ENCODE data around the gene ZNF783. TPM values are rescaled to one million over a fixed set of nuclear protein-coding genes. Genes with fewer than 3 reads are reported as not detected.
"Not testable (repeated sequence)": the region's sequence is repeated elsewhere in the genome, so short reads cannot be mapped to it uniquely, and the experiment has no call there.

ZNF783 gene
- total and polyA plus RNA-seq, 7 experiments from 2014 or later, result 6.2 to 49.2 (median 30.5) TPM

GRCh38 chr7:149317496-149317895 is 55.5 kb downstream of the ZNF783 start:
- Mint-ChIP-seq H3K27me3 (peaks cover 7 to 30% (median 9%) of the 10 kb centered on the region in 5 donors), H3K9me3 (peaks cover 0 to 9% (median 0%) of the 10 kb centered on the region in 11 donors), H3K27ac (no peak overlapping the region), H3K36me3 (peaks cover 0 to 15% (median 4%) of the 10 kb centered on the region in 5 donors), H3K4me3 (no peak overlapping the region), H3K4me1 (peaks cover 7 to 19% (median 9%) of the 10 kb centered on the region in 7 donors)
- no peak overlapping the region for H3K27ac ChIP-seq (ENCODE audit: low read depth, low read length)
- H3K27me3 ChIP-seq (ENCODE audit: control insufficient read depth in 2 of 2, insufficient read depth in 2 of 2, low read length in 2 of 2), result no peaks in the 10 kb centered on the region
- POLR2A ChIA-PET, result no interaction called here
- ATAC-seq (no peak), DNase-seq (no peak)
- H3K4me3 ChIP-seq (ENCODE audit: low read length), result no peak overlapping the region
- intact Hi-C loops (cut with micrococcal nuclease), result no loop called here
- CTCF ChIA-PET, result interaction anchor here (0.6 to 0.7 kb wide), 2 partner anchors 60 to 62 kb away, joined by 3 to 4 read pairs; no protein-coding TSS in a partner anchor
- no peaks in the 10 kb centered on the region for H3K36me3 ChIP-seq (ENCODE audit: control insufficient read depth in 2 of 3, insufficient read depth in 3 of 3, low read length in 3 of 3)
- no peaks in the 10 kb centered on the region for H3K4me1 ChIP-seq (ENCODE audit: control insufficient read depth in 2 of 2, insufficient read depth in 2 of 2, low read length in 2 of 2)
- H3K9me3 ChIP-seq (ENCODE audit: control insufficient read depth in 2 of 3, low read length in 3 of 3), result no peaks in the 10 kb centered on the region

- Histone ChIP-seq H3K27me3 (ENCODE audit: control insufficient read depth in 2 of 2, insufficient read depth in 2 of 2, low read length in 2 of 2) (no peaks in the 10 kb centered on the region), H3K9me3 (ENCODE audit: control insufficient read depth in 2 of 3, low read length in 3 of 3) (no peaks in the 10 kb centered on the region), H3K27ac (ENCODE audit: low read depth, low read length) (no peak overlapping the region), H3K4me1 (ENCODE audit: control insufficient read depth in 2 of 2, insufficient read depth in 2 of 2, low read length in 2 of 2) (no peaks in the 10 kb centered on the region), H3K36me3 (ENCODE audit: control insufficient read depth in 2 of 3, insufficient read depth in 3 of 3, low read length in 3 of 3) (no peaks in the 10 kb centered on the region), H3K4me3 (ENCODE audit: low read length) (no peak overlapping the region)
- peaks cover 0 to 9% (median 0%) of the 10 kb centered on the region in 11 donors for H3K9me3 Mint-ChIP-seq
- H3K36me3 Mint-ChIP-seq, result peaks cover 0 to 15% (median 4%) of the 10 kb centered on the region in 5 donors
- intact Hi-C loops (cut with micrococcal nuclease), result no loop called here
- peaks cover 7 to 21% (median 12%) of the 10 kb centered on the region in 7 donors for H3K4me1 Mint-ChIP-seq
- ATAC-seq, result no peak
- H3K27me3 Mint-ChIP-seq, result peaks cover 7 to 30% (median 9%) of the 10 kb centered on the region in 5 donors
- ChIA-PET CTCF (no interaction called here), POLR2A (no interaction called here)
- no peak overlapping the region for H3K4me3 Mint-ChIP-seq
- peak in 1 of 9 donors; percentile 9 for DNase-seq
- no peak overlapping the region for H3K27ac Mint-ChIP-seq
These were observed 56.1 kb downstream of the ZNF783 start for GRCh38 chr7:149317986-149318672.

GRCh38 chr7:149319376-149319775 is 57.4 kb downstream of the ZNF783 start:
- H3K27ac Mint-ChIP-seq, result no peak overlapping the region
- H3K4me1 ChIP-seq (ENCODE audit: control insufficient read depth in 2 of 2, insufficient read depth in 2 of 2, low read length in 2 of 2), result no peaks in the 10 kb centered on the region
- no peak for DNase-seq
- H3K4me3 ChIP-seq (ENCODE audit: low read length), result no peak overlapping the region
- H3K9me3 Mint-ChIP-seq, result peaks cover 0 to 9% (median 0%) of the 10 kb centered on the region in 11 donors
- peaks cover 0 to 15% (median 4%) of the 10 kb centered on the region in 5 donors for H3K36me3 Mint-ChIP-seq
- H3K4me3 Mint-ChIP-seq, result no peak overlapping the region
- intact Hi-C loops (cut with micrococcal nuclease), result no loop called here
- peaks cover 7 to 24% (median 9%) of the 10 kb centered on the region in 5 donors for H3K27me3 Mint-ChIP-seq
- no peak for ATAC-seq
- no peaks in the 10 kb centered on the region for H3K27me3 ChIP-seq (ENCODE audit: control insufficient read depth in 2 of 2, insufficient read depth in 2 of 2, low read length in 2 of 2)
- H3K4me1 Mint-ChIP-seq, result peaks cover 7 to 21% (median 12%) of the 10 kb centered on the region in 7 donors
- no peaks in the 10 kb centered on the region for H3K36me3 ChIP-seq (ENCODE audit: control insufficient read depth in 2 of 3, insufficient read depth in 3 of 3, low read length in 3 of 3)
- ChIA-PET POLR2A (interaction anchor here (0.8 kb wide), 1 partner anchor 8 kb away, joined by 3 read pairs; no protein-coding TSS in a partner anchor), CTCF (no interaction called here)
- H3K9me3 ChIP-seq (ENCODE audit: control insufficient read depth in 2 of 3, low read length in 3 of 3), result no peaks in the 10 kb centered on the region
- H3K27ac ChIP-seq (ENCODE audit: low read depth, low read length), result no peak overlapping the region

- DNase-seq, result no peak
- Histone ChIP-seq H3K4me1 (ENCODE audit: control insufficient read depth in 2 of 2, insufficient read depth in 2 of 2, low read length in 2 of 2) (no peaks in the 10 kb centered on the region), H3K36me3 (ENCODE audit: control insufficient read depth in 2 of 3, insufficient read depth in 3 of 3, low read length in 3 of 3) (no peaks in the 10 kb centered on the region), H3K27ac (ENCODE audit: low read depth, low read length) (no peak overlapping the region), H3K9me3 (ENCODE audit: control insufficient read depth in 2 of 3, low read length in 3 of 3) (no peaks in the 10 kb centered on the region), H3K27me3 (ENCODE audit: control insufficient read depth in 2 of 2, insufficient read depth in 2 of 2, low read length in 2 of 2) (no peaks in the 10 kb centered on the region), H3K4me3 (ENCODE audit: low read length) (no peak overlapping the region)
- POLR2A ChIA-PET, result interaction anchor here (0.8 kb wide), 1 partner anchor 9 kb away, joined by 3 read pairs; no protein-coding TSS in a partner anchor
- Mint-ChIP-seq H3K27ac (peak overlapping the region in 1 of 9 donors; percentile 46), H3K27me3 (peaks cover 7 to 16% (median 9%) of the 10 kb centered on the region in 5 donors), H3K4me1 (peaks cover 7 to 23% (median 12%) of the 10 kb centered on the region in 7 donors), H3K9me3 (peaks cover 0 to 12% (median 0%) of the 10 kb centered on the region in 11 donors), H3K4me3 (peak overlapping the region in 2 of 10 donors; percentile 53 to 71), H3K36me3 (peaks cover 0 to 15% (median 4%) of the 10 kb centered on the region in 5 donors)
- no peak for ATAC-seq
- intact Hi-C loops (cut with micrococcal nuclease), result no loop called here
- CTCF ChIA-PET, result no interaction called here
These were observed 58.5 kb downstream of the ZNF783 start for GRCh38 chr7:149320313-149321124.

GRCh38 chr7:149321125-149321905 is 59.3 kb downstream of the ZNF783 start:
- Mint-ChIP-seq H3K36me3 (peaks cover 0 to 15% (median 4%) of the 10 kb centered on the region in 5 donors), H3K27ac (peak overlapping the region in 3 of 9 donors; percentile 60 to 86 (median 67)), H3K4me3 (peak overlapping the region in 7 of 10 donors; percentile 1 to 74 (median 71)), H3K9me3 (peaks cover 0 to 14% (median 0%) of the 10 kb centered on the region in 11 donors), H3K27me3 (peaks cover 7 to 13% (median 9%) of the 10 kb centered on the region in 5 donors), H3K4me1 (peaks cover 7 to 27% (median 18%) of the 10 kb centered on the region in 7 donors)
- H3K27ac ChIP-seq (ENCODE audit: low read depth, low read length); POLR2A ChIA-PET; ATAC-seq; H3K9me3 ChIP-seq (ENCODE audit: control insufficient read depth in 2 of 3, low read length in 3 of 3); CTCF ChIA-PET; H3K36me3 ChIP-seq (ENCODE audit: control insufficient read depth in 2 of 3, insufficient read depth in 3 of 3, low read length in 3 of 3); intact Hi-C loops (cut with micrococcal nuclease); H3K4me1 ChIP-seq (ENCODE audit: control insufficient read depth in 2 of 2, insufficient read depth in 2 of 2, low read length in 2 of 2); DNase-seq; H3K27me3 ChIP-seq (ENCODE audit: control insufficient read depth in 2 of 2, insufficient read depth in 2 of 2, low read length in 2 of 2); H3K4me3 ChIP-seq (ENCODE audit: low read length): not testable (repeated sequence)

GRCh38 chr7:149321978-149322541 is 60.1 kb downstream of the ZNF783 start:
- peaks cover 7 to 12% (median 9%) of the 10 kb centered on the region in 5 donors for H3K27me3 Mint-ChIP-seq
- POLR2A ChIA-PET, result interaction anchor here (0.6 kb wide), 1 partner anchor 64 kb away, joined by 3 read pairs; no protein-coding TSS in a partner anchor
- no peaks in the 10 kb centered on the region for H3K9me3 ChIP-seq (ENCODE audit: control insufficient read depth in 2 of 3, low read length in 3 of 3)
- peak overlapping the region; percentile 1 to 74 (median 70) for H3K4me3 Mint-ChIP-seq
- H3K36me3 Mint-ChIP-seq, result peaks cover 0 to 15% (median 3%) of the 10 kb centered on the region in 5 donors
- H3K4me1 Mint-ChIP-seq, result peaks cover 7 to 29% (median 19%) of the 10 kb centered on the region in 7 donors
- H3K27ac Mint-ChIP-seq, result peak overlapping the region in 6 of 9 donors; percentile 7 to 86 (median 64)
- peaks cover 0 to 13% (median 0%) of the 10 kb centered on the region in 11 donors for H3K9me3 Mint-ChIP-seq
- no peak overlapping the region for H3K27ac ChIP-seq (ENCODE audit: low read depth, low read length)
- DNase-seq, result peak in 2 of 9 donors; percentile 6
- CTCF ChIA-PET, result no interaction called here
- H3K4me1 ChIP-seq (ENCODE audit: control insufficient read depth in 2 of 2, insufficient read depth in 2 of 2, low read length in 2 of 2), result no peaks in the 10 kb centered on the region
- peak overlapping the region; percentile 15 for H3K4me3 ChIP-seq (ENCODE audit: low read length)
- ATAC-seq, result no peak
- H3K27me3 ChIP-seq (ENCODE audit: control insufficient read depth in 2 of 2, insufficient read depth in 2 of 2, low read length in 2 of 2), result no peaks in the 10 kb centered on the region
- no peaks in the 10 kb centered on the region for H3K36me3 ChIP-seq (ENCODE audit: control insufficient read depth in 2 of 3, insufficient read depth in 3 of 3, low read length in 3 of 3)
- intact Hi-C loops (cut with micrococcal nuclease), result loop anchor here in 1 of 2 donors (2.0 kb wide), 1 partner anchor 61 kb away; no protein-coding TSS in a partner anchor

Measured in naive thymus-derived CD4-positive, alpha-beta T cell (primary cell).